ENCODE results near the gene ADRA2C.

DNA sequence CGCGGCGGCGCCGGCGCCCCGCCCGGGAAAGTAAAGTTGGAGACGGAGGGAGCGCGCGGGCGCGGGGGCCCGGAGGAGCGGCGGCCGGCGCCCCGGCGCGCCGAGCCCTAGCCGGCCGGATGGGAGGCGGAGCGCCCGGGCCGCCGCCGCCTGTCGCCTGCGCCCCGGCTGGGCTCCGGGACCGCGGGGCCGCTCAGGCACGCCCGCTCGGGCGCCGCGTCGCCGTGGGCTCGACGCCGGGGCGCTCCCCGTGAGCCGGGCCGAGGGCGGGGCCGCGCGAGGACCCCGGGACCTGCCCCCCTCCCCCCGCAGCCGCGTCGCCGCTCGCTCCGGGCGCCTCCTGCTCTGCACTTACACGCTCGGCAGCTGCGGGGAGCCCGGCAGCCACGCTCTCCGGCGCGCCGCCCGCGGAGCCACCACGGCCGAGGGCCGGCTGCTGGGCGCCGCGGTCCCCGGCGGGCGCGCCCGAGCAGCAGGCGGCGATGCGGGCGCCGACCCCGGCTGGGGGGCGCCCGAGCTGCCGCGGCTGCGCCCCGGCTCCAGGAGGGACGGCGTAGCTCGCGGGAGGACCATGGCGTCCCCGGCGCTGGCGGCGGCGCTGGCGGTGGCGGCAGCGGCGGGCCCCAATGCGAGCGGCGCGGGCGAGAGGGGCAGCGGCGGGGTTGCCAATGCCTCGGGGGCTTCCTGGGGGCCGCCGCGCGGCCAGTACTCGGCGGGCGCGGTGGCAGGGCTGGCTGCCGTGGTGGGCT, at the start of gene ADRA2C:
- no peak for TF ChIP-seq POLR2AphosphoS5 (IDR thresholded peaks at IDR 0.05)
- TF ChIP-seq CTCF (IDR thresholded peaks at IDR 0.05) = no peak
